Measurements from ENCODE around the gene SCO2.

Gene SCO2

DNA sequence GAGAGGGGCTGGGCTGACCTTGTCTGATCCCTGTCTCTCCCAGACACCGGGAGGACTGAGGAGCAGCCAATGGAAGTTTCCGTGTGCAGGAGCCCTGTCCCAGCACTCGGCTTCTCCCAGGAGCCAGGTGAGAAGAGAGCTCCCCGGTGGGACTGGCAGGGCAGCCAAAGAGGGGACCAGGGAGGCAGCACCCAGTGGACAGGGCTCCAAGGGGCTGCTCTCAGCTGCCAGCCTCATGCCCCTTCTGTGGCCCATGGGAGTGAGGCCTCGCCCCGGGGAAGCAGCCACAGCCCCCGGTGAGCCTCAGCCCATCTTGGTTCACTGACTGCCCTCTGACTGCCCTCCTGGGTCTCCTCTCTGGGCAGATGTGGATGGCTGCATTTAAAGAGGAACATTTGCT lies 6.8 kb downstream of the SCO2 start:
- DNase-seq: no peak

DNA sequence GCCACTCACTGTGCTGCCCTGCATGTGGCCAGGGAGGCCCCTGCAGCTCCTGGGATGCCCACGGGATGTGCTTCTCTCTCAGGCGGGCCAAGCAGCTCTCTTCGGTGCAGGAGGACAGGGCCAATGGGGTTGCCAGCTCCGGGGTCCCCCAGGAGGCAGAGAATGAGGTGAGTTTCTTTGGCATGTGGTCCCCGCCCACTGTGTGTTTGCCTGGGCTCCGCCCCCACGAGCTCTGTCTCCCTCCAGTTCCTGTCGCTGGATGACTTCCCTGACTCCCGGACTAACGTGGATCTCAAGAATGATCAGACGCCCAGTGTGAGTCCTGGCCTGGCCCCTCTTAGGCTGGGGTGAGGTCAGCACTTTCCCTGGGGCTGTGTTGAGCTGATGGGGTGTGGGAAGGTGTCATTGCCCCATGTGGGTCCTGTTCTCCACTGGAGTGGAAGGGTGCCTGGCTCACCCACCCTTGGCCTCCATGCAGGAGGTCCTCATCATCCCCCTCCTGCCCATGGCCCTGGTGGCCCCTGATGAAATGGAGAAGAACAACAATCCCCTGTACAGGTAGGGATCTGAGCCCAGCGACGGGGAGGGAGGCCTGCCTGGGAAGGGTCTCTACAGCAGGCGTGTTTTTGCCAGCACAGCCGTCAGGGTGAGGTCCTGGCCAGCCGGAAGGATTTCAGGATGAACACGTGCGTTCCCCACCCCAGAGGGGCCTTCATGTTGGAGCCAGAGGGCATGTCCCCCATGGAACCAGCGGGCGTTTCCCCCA lies 7.7 kb downstream of the SCO2 start:
- DNase-seq: no peak

DNA sequence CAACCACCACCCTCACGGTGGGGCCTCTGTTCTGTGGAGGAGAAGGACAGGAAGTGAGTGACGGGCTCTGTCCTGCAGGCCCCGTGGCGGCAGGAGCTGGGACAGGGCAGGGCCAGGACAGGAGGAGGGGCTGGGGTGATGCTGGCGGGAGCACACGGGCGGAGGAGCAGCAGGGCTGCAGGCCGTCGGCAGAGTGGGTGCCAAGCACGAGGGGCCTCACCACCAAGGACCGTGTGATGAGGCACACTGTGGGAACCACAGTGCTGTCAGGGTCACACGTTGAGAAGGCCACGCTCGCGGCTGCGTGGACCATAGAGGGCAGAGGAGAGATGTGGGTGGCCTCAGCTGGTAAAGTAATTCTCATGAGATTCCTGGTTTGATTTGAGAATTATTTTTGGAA lies 8.5 kb downstream of the SCO2 start:
- DNase-seq: no peak

DNA sequence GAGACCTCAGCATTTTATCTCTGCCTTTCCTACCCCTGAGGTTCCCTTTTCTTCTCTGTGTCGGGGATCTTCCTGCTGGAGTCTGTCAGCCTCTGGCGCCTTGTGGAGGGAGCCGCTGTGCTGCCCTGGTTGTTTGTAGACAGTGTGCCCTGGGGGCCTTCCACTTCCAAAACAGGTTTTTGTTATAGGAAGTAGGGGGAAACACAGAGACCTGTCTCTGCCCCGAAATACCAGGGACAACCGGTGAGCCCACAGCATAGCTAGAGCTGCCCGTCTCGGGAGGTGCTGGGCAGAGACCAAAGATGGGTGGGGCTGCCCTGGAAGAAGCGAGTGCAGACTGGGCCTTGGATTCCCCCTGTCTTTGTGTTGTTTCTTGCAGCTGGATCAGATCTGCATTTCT lies 9.3 kb downstream of the SCO2 start:
- DNase-seq: no peak

DNA sequence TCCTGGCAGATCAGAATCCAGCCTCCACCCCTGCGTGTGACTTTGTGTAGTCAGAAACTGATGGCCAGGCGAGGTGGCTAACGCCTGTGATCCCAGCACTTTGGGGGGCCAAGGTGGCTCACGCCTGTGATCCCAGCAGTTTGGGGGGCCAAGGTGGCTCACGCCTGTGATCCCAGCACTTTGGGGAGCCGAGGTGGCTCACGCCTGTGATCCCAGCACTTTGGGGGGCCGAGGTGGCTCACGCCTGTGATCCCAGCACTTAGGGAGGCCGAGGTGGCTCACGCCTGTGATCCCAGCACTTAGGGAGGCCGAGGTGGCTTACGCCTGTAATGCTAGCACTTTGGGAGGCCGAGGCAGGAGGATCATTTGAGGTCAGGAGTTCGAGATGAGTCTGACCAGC lies 12.2 kb downstream of the SCO2 start:
- no peak for DNase-seq

DNA sequence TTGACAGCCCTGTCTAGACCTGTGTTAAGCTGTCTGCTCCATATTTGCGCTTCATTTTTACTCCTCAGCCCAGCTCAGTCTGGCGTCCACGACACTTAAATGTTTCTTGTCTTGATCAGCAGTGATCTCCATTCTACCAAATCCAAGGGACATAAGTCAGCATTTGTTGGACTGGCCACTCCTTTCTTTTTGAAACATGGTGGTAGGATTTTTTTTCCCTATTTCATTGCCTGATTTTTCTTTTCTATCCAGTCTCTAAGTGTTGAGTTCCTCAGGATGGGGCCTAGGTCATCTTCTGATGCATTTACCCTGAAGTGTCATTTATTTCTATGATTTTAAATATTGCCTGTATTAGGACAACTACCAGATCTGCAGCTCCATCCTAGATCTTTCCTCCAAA lies 16.5 kb downstream of the SCO2 start:
- DNase-seq: no peak

DNA sequence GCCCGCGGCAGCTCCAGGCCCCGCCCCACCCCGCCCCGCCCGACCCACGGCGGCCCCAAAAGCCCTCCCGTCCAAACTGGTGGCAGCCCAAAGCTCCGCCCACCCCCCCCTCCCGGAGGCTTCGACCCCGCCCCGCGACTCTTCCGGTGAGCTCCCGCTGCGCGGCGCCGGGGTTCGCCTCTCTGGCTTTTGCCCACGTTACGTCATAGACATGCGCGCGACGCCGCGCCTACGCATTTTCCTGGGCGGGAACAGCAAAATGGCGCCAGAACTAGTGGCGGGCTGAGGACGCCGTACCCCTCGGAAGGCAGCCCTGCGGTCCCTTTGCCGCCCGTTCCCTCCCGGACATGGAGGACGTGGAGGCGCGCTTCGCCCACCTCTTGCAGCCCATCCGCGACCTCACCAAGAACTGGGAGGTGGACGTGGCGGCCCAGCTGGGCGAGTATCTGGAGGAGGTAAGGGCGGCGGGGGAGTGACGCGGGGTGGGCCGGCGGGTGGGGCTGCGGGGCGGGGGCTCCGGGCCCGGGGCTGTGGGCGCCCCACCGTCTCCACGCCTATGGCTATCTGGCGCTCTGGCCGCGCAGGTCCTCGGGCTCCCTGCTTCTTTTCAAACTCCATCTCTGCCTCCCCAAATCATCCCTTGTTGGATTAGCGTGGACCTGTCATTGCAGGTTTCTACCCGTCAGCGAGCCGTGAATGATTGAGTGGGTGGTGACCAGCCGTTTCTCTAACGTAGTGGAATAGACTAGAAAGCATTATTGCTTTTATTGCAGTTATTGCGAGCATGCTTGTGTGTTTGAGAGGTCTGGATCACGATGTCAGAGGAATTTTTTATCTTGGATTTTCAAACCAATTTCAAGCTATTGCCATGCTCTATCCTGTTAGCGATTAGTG lies 17.2 kb downstream of the SCO2 start, which contains the start of gene NCAPH2:
NCAPH2 (plus strand) TSS at position 234 of the 894 bp plus-strand sequence; CDS start at position 348, 114 bp downstream.
- DNase-seq: peak; percentile 92

DNA sequence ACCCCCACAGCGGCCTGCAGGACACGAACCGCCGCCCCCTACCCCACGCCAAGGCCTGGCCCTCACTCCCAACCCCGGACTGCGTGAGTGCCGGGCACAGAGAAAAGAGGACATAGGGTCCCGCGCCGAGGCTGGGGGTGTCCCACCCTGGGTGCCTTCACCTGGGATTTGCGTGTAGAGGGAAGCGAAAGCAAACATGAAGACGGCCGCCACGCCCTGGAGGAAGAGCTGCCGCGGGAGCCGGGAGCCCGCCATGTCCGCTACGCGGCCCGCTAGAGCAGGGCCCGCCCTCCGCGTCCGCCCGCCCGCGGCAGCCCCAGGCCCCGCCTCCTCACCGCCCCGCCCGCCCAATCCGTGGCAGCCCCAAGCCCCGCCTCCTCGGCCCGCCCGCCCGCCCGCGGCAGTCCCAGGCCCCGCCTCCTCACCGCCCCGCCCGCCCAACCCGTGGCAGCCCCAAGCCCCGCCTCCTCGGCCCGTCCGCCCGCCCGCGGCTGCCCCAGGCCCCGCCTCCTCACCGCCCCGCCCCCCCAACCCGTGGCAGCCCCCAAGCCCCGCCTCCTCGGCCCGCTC lies 17.9 kb downstream of the SCO2 start, which contains the start of gene LMF2:
LMF2 (minus strand) TSS at position 282 of the 570 bp plus-strand sequence; CDS start at position 255, 27 bp downstream.
- DNase-seq: no peak

DNA sequence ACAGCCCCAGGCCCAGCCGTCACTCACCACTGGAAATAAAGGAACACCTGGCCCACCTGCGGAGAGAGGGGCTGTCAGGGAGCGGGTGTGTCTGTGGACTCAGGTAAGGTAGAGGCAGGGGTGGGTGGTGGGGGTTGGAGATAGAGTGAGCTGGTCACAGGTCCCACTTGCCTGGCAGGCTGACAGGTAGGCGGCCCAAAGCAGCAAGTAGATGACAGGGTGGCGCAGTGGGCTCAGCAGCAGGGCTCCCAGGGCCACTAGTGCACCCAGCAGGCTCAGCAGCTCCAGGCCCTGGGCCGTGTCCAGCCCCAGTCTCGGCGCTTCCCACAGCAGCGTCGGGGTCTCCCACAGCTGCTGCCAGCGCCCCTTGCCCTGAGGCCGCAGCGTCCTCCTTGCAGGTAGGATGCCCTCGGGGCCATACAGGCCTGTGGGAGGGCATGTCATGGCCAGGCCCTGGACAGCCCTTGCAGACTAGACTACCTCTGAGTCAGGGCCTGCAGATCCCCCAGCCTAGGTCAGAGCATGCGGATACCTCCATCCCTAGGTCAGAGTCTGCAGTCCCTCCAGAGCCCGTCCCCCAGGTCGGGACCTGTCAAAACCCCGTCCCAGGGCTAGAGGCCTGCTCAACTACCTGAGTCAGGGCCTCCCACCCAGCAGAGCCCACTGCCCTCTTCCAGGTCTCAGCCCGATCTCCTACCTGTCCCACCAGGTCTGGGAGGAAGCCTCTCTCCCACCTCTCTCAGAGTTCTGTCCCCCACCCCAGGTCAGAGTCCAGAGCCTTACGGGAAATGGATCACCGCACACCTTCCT lies 18.6 kb downstream of the SCO2 start:
- DNase-seq: no peak

DNA sequence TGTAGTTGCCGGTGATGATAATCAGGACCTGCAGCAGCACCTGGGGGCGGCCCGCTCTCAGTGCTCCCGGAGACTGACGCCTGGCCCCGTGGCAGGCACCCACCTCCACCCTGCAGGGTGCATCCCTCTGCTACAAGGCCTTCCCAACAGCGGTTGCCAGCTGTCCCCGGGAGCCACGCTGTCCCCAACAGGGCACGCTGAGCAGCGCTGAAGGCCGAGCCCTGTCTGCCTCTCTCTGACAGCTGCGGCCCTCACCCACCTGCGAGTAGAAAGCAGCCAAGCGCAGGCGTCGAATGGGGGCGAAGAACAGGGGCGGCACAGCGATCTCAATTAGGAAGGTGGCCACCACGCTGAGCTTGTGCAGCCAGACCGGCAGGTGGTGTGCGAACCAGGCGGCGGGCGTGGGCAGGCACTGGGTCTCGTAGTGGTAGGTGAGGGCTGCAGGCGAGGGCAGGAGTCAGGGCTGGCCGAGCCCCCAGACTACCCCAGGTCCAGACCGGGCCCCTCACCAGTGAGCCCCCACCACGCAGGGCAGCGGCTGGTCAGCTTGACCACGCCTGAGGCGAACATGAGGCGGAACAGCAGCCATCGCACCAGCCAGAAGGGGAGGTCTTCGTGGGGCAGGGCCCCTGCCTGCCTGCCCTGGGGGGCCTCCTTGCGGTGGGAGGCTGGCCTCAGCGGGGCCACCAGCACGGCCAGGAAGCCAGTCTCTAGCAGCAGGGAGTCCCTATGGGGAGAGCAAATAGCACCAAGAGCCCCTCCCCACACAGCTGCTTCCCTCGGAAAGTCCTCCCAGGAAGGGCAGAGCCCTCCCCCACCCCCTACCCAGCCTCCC lies 19.4 kb downstream of the SCO2 start:
- no peak for DNase-seq

DNA sequence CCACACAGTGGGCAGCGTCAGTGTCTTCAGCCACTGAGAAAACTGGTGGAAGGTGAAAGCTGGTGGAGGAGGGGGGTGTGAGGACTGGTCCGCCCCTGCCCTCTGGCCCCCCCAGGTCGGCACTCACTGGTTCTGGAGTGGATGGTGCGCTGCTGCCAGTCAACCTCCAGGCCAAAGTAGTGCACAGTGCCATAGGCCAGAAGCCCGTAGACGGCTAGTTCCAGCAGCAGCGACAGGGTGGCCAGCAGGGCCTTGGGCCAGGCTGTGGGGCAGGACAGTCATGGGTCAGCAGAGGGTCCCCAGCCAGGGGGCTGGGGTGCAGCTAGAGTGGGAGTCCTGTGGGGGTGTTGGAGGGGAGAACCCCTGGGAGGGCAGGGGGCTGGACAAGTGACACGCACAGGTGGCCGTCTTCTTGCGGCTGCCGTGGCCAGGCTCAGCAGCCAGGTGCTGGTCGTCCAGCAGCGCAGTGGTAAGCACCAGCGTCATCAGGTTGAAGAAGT lies 20.1 kb downstream of the SCO2 start:
- no peak for DNase-seq

DNA sequence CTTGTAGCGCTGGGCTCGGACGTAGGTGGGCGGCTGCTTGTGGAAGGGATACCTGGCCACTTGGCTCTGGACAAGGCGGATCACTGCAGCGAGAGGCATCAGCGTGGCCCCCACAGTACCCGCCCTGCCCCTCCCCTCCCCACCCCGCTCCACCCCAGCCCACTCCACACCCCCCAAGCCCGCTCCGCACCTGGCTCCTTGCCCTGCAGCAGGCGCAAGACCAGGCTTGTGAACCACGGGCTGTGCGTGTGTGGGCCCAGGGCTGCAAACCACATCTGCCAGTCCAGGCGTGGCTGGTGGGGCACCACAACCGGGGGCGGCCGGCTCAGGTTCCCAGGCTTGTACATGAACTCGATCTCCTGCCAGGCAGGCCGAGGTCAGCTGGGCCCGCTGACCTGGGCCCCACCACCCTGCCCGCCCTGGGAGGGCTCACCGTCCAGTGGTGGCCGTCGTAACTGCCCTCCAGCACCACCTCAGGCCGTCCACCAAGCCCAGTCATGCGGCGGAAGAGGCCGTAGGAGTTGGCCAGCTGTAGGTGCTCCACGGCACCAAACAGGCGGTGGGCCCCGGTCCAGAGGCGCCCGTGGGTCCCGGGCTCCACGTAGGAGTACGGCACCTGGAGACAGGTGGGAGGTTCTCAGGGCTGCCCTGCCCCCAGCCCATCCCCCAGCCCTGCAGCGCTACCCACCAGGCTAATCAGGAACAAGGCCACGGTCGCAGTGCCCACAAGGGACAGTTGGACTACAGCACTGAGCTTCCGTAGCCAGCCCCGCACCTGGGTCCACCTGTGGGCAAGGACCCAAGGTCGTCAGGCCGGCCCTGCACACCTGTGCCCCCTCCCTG lies 20.8 kb downstream of the SCO2 start:
- no peak for DNase-seq

DNA sequence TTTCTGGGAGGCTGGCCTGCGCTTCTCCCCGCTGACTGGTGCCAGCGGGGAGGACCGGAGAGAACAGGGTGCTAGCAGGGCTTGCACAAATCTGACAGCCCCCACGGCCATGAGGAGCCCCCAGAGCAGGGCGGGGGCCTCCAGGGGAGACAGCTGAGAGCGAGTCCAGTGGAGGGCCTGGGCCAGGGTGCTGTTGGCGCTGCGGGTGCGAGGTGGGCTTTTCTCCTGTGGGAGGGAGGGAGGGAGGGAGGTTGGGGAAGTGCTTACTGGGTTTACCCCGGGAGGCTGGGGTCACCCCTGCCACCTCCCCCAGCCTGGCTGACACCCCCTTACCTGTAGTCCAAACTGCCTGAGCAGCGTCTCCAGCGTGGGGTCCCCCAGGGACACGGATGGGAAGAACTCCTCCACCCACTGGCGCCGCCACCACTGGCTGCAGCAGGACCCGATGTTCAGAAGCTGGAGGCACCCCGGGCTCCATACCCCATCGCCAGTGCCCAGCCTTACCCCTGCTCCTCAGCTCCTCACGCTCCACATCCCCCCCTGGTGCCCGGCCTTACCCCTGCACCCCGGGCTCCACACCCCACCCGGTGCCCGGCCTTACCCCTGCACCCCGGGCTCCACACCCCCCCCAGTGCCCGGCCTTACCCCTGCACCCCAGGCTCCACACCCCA lies 21.8 kb downstream of the SCO2 start:
- no peak for DNase-seq

DNA sequence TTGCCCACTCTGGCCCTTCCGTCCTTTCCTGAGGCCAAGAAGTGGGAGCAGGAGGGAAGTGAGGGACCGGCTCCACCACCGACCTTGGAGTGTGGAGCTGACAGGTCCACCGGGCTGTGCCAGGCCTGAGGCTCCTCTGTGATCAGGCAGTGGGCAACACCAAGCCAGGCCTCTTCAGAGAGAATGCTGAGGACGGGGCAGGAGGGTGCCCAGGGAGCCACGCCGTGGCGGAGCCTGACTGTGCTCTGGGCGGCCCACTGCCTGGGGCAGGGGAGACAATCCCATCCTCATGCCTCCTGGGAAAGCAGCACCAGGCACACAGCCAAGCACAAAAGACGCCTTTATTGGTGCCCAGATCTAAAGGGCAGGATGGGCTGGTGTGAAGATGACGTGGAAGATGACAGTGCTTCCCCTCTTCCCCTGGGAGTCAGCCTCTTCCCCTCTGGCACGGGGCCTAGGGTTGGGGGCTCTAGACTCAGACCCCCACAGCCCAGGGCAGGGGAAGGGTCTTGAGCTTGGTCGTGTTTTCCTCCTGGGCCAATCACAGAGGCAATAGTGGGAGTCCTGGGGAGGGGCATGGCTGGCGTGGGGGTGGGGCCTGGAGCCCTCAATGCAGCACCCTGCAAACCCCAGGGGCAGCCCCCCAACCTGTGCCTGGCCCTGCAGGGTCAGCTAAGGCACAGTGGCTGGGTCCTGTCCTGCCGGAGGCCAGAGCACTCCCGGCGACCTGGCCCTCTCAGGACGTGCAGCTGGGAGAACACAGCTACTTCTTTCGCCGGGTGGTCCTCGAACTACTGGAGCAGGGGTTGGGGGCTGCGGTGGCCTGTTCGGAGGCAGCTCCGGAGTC lies 22.5 kb downstream of the SCO2 start:
- no peak for DNase-seq

DNA sequence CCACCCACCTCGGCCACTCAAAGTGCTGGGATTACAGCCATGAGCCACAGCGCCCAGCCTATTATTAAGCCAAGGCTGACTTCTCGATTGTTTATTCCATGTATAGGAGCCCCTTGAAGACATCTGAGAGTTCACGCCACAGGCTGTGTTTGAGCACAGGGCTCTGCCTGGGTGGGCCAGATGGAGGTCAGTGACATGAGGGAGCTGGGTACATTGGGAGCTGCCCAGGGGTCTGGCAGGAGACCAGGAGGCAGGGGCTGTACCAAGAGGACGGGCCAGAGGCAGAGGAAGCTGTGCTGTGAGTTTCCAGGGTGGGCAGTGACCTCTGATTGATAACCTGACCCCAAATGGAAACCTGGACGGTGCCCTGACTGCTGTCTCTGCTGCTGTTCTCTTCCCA lies 23.3 kb downstream of the SCO2 start:
- DNase-seq: no peak

DNA sequence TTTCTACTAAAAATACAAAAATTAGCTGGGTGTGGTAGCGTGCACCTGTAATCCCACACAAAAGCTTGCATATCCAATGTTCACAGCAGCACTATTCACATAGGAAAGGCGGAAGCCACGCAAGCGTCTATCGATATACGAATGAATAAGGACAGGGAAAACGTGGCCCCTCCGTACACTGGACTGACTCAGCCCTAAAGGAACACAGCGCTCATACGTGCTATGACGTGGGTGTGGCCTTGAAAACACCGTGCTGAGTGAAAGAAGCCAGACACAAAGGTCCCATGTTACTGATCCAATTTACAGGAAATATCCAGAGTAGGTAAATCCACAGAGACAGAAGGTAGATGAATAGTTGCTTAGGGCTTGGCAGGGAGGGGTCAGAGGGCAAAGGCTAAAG lies 24.9 kb downstream of the SCO2 start:
- DNase-seq: no peak

DNA sequence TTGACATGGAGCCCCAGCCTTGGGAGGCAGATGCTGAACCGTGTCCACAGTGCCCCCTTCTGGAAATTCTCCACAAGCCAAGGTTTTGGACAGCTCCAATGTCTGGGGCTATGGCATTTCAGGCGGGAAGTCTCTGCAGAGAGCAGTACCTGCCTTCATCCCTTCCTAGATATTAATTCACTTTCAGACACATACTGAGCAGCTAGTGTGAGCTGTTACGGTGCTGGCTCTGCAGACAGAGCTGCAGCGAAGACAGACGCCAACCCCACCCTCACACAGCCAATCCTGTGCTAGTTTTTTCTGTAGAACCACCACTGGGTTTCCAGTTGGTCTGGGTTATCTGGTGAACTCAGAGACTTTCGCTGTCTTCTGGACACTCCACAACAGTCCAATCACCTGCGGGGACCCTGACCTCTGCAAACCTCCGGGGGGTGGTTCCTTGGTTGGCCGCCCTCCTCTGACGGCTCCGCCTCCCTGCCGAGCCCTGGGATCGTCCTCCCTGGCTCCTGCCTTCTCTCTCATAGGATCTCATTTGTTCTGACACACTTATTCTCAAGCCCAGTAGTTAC lies 27.0 kb downstream of the SCO2 start:
- peak; percentile 51 for DNase-seq

DNA sequence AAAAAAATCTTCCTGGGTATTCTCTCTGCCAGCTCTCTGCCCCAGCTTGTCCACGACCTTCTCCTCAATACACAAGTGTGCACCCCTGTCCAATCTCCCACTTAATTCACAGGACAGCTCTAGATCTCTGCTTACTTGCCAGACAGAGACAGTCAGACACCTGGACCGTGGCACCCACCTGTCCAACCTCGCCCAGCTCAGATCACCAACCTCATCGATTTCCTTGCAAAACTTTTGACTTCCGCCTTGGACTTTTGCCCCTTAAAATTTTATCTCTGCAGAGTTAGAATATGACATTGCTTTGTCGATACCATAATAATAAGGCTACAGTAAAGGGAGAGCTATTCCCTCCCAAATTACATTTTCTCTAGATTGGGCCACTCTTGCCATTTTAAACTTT lies 28.3 kb downstream of the SCO2 start:
- no peak for DNase-seq
